Glutamatergic neuron (in vitro differentiated cells): ENCODE results near the gene PCDH9. TPM values are rescaled to one million over a fixed set of nuclear protein-coding genes. Genes with fewer than 3 reads are reported as not detected.

Experiments
- DNase-seq: peaks from one replicate; pipeline ENCODE4 v3.0.0; 2022
- H3K27ac Mint-ChIP-seq: one replicate; pipeline ENCODE4 v1.8.0; 2020; ENCODE audit warnings: mild to moderate bottlenecking, mixed read lengths, inconsistent platforms; ENCODE audit not compliant: unreplicated experiment
- H3K27me3 Mint-ChIP-seq: one replicate; pipeline ENCODE4 v1.8.0; 2020; ENCODE audit warnings: mild to moderate bottlenecking, moderate library complexity, mixed read lengths, inconsistent platforms; ENCODE audit not compliant: unreplicated experiment
- H3K36me3 Mint-ChIP-seq: one replicate; pipeline ENCODE4 v1.8.0; 2020; ENCODE audit warnings: mild to moderate bottlenecking, mixed read lengths, inconsistent platforms; ENCODE audit not compliant: unreplicated experiment
- H3K4me1 Mint-ChIP-seq: one replicate; pipeline ENCODE4 v1.8.0; 2020; ENCODE audit warnings: mild to moderate bottlenecking, low read depth, mixed read lengths, inconsistent platforms; ENCODE audit not compliant: unreplicated experiment
- H3K4me3 Mint-ChIP-seq: one replicate; pipeline ENCODE4 v1.8.0; 2020; ENCODE audit warnings: mild to moderate bottlenecking, mixed read lengths, inconsistent platforms; ENCODE audit not compliant: unreplicated experiment
- H3K9me3 Mint-ChIP-seq: one replicate; pipeline ENCODE4 v1.8.0; 2020; ENCODE audit warnings: mild to moderate bottlenecking, moderate library complexity, mixed read lengths, inconsistent platforms; ENCODE audit not compliant: unreplicated experiment
- total RNA-seq: library from RNA; stranded (reverse); fragmentation: NEBNext Ultra II Directional; extraction: Animal tissue kit (Norgen Biotek cat#: 25700); gene quantifications from one replicate; pipeline ENCODE4 v1.2.1, GENCODE V29; 2021; ENCODE audit not compliant: unreplicated experiment
- TF ChIP-seq, protein P1 (sequence below): fragments of 200-600 bp; sonication (generic); IDR thresholded peaks from one replicate; pipeline ENCODE4 v1.5.0; 2021; ENCODE audit not compliant: partially characterized antibody, unreplicated experiment

The PCDH9 gene
- total RNA-seq, 1 donor from 2014 or later, result 43.3 TPM

DNA sequence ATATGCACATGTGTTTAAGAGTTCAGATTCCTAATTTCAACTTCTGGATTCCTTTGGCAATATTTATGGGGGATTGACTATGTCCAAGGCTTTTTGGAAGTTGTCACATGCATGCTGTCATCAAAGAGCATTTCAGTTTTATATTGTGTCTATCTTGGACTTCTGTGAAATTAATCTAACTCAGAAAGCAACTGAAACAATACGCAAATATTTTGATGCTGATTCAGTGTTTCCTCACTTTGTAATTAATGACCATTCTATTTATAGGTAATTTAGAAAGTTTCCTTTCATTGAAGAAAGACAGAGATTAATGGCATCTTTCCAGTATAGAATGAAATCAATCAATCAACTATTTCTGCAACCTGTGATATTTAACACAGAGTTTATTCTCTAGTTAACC, 550.1 kb downstream of the PCDH9 start:
- Mint-ChIP-seq H3K36me3 (peaks cover 6% of the 10 kb centered on the region), H3K27me3 (peaks cover 2% of the 10 kb centered on the region), H3K4me3 (no peak overlapping the region), H3K27ac (no peak overlapping the region), H3K9me3 (peaks cover 2% of the 10 kb centered on the region), H3K4me1 (peaks cover 3% of the 10 kb centered on the region)
- DNase-seq, result no peak
- TF ChIP-seq, protein P1, sequence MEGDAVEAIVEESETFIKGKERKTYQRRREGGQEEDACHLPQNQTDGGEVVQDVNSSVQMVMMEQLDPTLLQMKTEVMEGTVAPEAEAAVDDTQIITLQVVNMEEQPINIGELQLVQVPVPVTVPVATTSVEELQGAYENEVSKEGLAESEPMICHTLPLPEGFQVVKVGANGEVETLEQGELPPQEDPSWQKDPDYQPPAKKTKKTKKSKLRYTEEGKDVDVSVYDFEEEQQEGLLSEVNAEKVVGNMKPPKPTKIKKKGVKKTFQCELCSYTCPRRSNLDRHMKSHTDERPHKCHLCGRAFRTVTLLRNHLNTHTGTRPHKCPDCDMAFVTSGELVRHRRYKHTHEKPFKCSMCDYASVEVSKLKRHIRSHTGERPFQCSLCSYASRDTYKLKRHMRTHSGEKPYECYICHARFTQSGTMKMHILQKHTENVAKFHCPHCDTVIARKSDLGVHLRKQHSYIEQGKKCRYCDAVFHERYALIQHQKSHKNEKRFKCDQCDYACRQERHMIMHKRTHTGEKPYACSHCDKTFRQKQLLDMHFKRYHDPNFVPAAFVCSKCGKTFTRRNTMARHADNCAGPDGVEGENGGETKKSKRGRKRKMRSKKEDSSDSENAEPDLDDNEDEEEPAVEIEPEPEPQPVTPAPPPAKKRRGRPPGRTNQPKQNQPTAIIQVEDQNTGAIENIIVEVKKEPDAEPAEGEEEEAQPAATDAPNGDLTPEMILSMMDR, result no peak

DNA sequence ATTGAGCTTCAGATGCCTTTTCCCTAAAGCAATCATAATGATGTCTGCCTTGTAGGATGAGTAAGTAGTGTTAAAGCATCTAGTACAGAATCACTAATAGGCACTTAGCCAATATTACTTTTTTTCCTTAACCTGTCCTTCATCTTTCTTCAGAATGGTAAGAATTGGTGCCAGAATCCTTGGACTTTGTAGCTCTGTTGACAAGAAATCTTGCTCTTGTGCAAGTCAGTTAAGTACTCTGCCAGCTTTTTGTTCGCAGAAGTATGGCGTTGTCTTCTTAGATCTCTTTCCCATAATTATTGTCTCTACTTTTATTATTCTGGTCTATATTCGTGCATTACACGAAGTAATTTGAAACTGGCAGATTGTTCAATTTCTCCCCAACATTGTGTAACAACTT, 554.5 kb downstream of the PCDH9 start:
- no peak for DNase-seq
- Mint-ChIP-seq H3K4me1 (no peaks in the 10 kb centered on the region), H3K36me3 (no peaks in the 10 kb centered on the region), H3K9me3 (no peaks in the 10 kb centered on the region), H3K4me3 (no peak overlapping the region), H3K27ac (no peak overlapping the region), H3K27me3 (peaks cover 2% of the 10 kb centered on the region)
- TF ChIP-seq, protein P1, result no peak

DNA sequence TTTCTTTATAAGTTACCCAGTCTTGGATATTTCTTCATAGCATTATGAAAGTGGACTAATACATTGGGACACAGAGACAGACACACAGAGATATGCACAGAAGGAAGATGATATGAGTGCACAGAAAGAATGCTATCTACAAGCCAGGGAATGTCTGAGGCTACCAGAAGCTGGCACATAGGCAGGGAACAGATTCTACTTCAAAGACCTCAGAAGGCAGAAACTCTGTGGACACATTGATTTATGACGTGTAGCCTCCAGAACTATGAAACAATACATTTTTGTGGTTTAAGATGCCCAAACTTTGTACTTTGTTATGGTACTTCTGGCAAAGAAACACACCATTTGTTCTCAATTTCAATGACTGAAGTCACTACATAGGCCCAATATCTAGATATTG, 556.7 kb downstream of the PCDH9 start:
- H3K4me3 Mint-ChIP-seq, result no peak overlapping the region
- TF ChIP-seq, protein P1, result no peak
- H3K27me3 Mint-ChIP-seq, result peaks cover 2% of the 10 kb centered on the region
- no peaks in the 10 kb centered on the region for H3K9me3 Mint-ChIP-seq
- H3K27ac Mint-ChIP-seq, result no peak overlapping the region
- H3K4me1 Mint-ChIP-seq, result no peaks in the 10 kb centered on the region
- no peak for DNase-seq
- H3K36me3 Mint-ChIP-seq, result no peaks in the 10 kb centered on the region

DNA sequence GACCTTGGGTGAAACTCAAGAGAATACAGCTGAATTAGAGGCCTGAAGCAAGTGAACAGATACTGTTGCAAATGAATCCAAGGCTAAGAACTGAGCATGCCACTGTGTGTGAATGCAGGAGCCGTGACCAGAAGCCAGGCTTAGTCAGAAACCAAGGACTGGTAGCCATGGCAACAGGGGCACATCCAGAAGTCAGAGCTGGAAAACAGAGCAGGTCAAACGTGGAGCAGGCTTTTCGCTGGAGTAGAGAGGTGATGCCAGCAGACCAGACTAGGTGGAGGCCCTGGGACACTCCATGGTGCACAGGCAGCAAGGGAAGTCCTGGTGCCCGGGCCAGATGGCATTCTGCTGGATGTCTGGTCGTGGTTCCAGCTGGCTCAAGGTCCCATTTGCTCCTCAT, 564.1 kb downstream of the PCDH9 start:
- H3K9me3 Mint-ChIP-seq, result no peaks in the 10 kb centered on the region
- DNase-seq, result peak; percentile 26
- peaks cover 2% of the 10 kb centered on the region for H3K27me3 Mint-ChIP-seq
- TF ChIP-seq, protein P1, result no peak
- no peak overlapping the region for H3K27ac Mint-ChIP-seq
- no peaks in the 10 kb centered on the region for H3K36me3 Mint-ChIP-seq
- H3K4me1 Mint-ChIP-seq, result peaks cover 4% of the 10 kb centered on the region
- H3K4me3 Mint-ChIP-seq, result no peak overlapping the region

DNA sequence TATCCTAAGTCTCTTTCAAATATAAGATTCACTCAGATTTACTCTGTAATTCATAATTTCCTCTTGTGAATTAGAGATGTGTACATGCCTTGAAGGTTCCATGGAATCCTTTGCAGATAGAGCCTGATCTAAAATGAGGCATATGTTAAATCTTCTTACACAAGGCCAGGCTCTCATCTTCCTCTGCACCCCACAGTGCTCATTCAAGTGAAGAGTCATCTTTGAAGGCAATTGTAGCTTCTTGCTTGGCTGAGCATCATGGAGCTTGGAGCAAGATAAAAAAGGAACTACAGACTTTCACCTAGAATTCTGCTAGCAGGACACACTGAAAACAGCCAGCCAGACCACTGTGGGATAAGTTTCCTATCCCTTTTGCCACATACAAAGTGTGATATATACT, 566.4 kb downstream of the PCDH9 start:
- TF ChIP-seq, protein P1, result no peak

More for the DNA sequence above, 566.4 kb downstream of the PCDH9 start:
- Mint-ChIP-seq H3K9me3 (no peaks in the 10 kb centered on the region), H3K4me1 (peaks cover 11% of the 10 kb centered on the region), H3K27ac (no peak overlapping the region), H3K36me3 (no peaks in the 10 kb centered on the region), H3K4me3 (no peak overlapping the region), H3K27me3 (peaks cover 2% of the 10 kb centered on the region)
- DNase-seq, result no peak
